ENCODE data around the gene PROP1.
"Not testable (repeated sequence)": the region's sequence is repeated elsewhere in the genome, so short reads cannot be mapped to it uniquely, and the experiment has no call there.

GRCh38 chr5:177972014-177972413 is 24.0 kb downstream of the PROP1 start:
- TF ChIP-seq CTCF (IDR thresholded peaks at IDR 0.05; ENCODE audit: extremely low read depth in 1 of 2, insufficient read depth in 1 of 2, low read depth in 1 of 2, low read length in 2 of 2); POLR2AphosphoS5 (IDR thresholded peaks at IDR 0.05; ENCODE audit: insufficient read depth, low read depth, low read length); MYC (IDR thresholded peaks at IDR 0.05; ENCODE audit: low read depth, low read length); POLR2A (IDR thresholded peaks at IDR 0.05; ENCODE audit: low read depth, low read length); EZH2 (IDR thresholded peaks at IDR 0.05; ENCODE audit: borderline replicate concordance, low read depth, low read length, severe bottlenecking); FOS (IDR thresholded peaks at IDR 0.05; ENCODE audit: borderline replicate concordance, insufficient read depth, low read length): not testable (repeated sequence)

Measured in endothelial cell of umbilical vein (primary cell).